ENCODE results near the gene RIPOR3.
A peak's percentile ranks its signal among the peaks of the same experiment; 100 is the strongest.

The RIPOR3 gene

GRCh38 chr20:50670126-50670862 is 21.0 kb downstream of the RIPOR3 start:
- no peak for TF ChIP-seq CTCF (IDR thresholded peaks at IDR 0.05; ENCODE audit: control insufficient read depth, extremely low read depth, insufficient read depth)
- DNase-seq (ENCODE audit: low read depth): no peak
- H3K4me3 ChIP-seq (ENCODE audit: low read depth, low read length): no peak overlapping the region

- no peak overlapping the region for H3K4me3 ChIP-seq (ENCODE audit: low read depth, low read length)
- no peak for DNase-seq (ENCODE audit: low read depth)
- TF ChIP-seq CTCF (IDR thresholded peaks at IDR 0.05; ENCODE audit: control insufficient read depth, extremely low read depth, insufficient read depth): no peak
Measured at GRCh38 chr20:50668798-50669197, 22.5 kb downstream of the RIPOR3 start.

GRCh38 chr20:50668326-50668725 is 23.0 kb downstream of the RIPOR3 start:
- no peak overlapping the region for H3K4me3 ChIP-seq (ENCODE audit: low read depth, low read length)
- no peak for DNase-seq (ENCODE audit: low read depth)
- TF ChIP-seq CTCF (IDR thresholded peaks at IDR 0.05; ENCODE audit: control insufficient read depth, extremely low read depth, insufficient read depth): no peak

GRCh38 chr20:50666709-50667298 is 24.5 kb downstream of the RIPOR3 start:
- DNase-seq (ENCODE audit: low read depth): no peak
- no peak for TF ChIP-seq CTCF (IDR thresholded peaks at IDR 0.05; ENCODE audit: control insufficient read depth, extremely low read depth, insufficient read depth)
- H3K4me3 ChIP-seq (ENCODE audit: low read depth, low read length): no peak overlapping the region

GRCh38 chr20:50664254-50664653 is 27.1 kb downstream of the RIPOR3 start:
- H3K4me3 ChIP-seq (ENCODE audit: low read depth, low read length): no peak overlapping the region
- TF ChIP-seq CTCF (IDR thresholded peaks at IDR 0.05; ENCODE audit: control insufficient read depth, extremely low read depth, insufficient read depth): no peak
- DNase-seq (ENCODE audit: low read depth): no peak

- peak; percentile 51 for TF ChIP-seq CTCF (IDR thresholded peaks at IDR 0.05; ENCODE audit: control insufficient read depth, extremely low read depth, insufficient read depth)
- H3K4me3 ChIP-seq (ENCODE audit: low read depth, low read length): no peak overlapping the region
- DNase-seq (ENCODE audit: low read depth): peak; percentile 21
Measured at GRCh38 chr20:50663095-50663821, 28.1 kb downstream of the RIPOR3 start.
